Measurements from ENCODE around the gene CMTR1.

The CMTR1 gene

GRCh38 chr6:37516076-37516919, 83.3 kb downstream of the CMTR1 start:
- peak overlapping the region; percentile 75 for H3K4me3 Mint-ChIP-seq
- ATAC-seq = peak; percentile 83
- peak overlapping the region; percentile 93 for H3K27ac Mint-ChIP-seq
- peaks cover 11% of the 10 kb centered on the region for H3K36me3 Mint-ChIP-seq
- DNase-seq (ENCODE audit: low spot score in 2 of 2) = peak; percentile 56 to 89
- H3K9me3 Mint-ChIP-seq = no peaks in the 10 kb centered on the region
- peaks cover 87% of the 10 kb centered on the region for H3K4me1 Mint-ChIP-seq

- DNase-seq (ENCODE audit: low spot score in 2 of 2) (no peak), ATAC-seq (peak; percentile 15)
- Mint-ChIP-seq H3K36me3 (peaks cover 11% of the 10 kb centered on the region), H3K9me3 (no peaks in the 10 kb centered on the region), H3K4me1 (peaks cover 88% of the 10 kb centered on the region), H3K27ac (peak overlapping the region; percentile 93), H3K4me3 (peak overlapping the region; percentile 75)
Observed at GRCh38 chr6:37516920-37517405, 83.9 kb downstream of the CMTR1 start.

GRCh38 chr6:37517411-37517812, 84.4 kb downstream of the CMTR1 start:
- ATAC-seq = peak; percentile 84
- DNase-seq (ENCODE audit: low spot score in 2 of 2) = peak; percentile 45 to 83
- H3K36me3 Mint-ChIP-seq = peaks cover 11% of the 10 kb centered on the region

GRCh38 chr6:37518116-37518515, 85.1 kb downstream of the CMTR1 start:
- no peaks in the 10 kb centered on the region for H3K9me3 Mint-ChIP-seq
- ATAC-seq = no peak
- H3K36me3 Mint-ChIP-seq = peaks cover 11% of the 10 kb centered on the region
- peaks cover 90% of the 10 kb centered on the region for H3K4me1 Mint-ChIP-seq
- no peak for DNase-seq (ENCODE audit: low spot score in 2 of 2)
- peak overlapping the region; percentile 75 for H3K4me3 Mint-ChIP-seq
- H3K27ac Mint-ChIP-seq = peak overlapping the region; percentile 93

More at GRCh38 chr6:37517411-37517812, 84.4 kb downstream of the CMTR1 start:
- Mint-ChIP-seq H3K4me1 (peaks cover 92% of the 10 kb centered on the region), H3K9me3 (no peaks in the 10 kb centered on the region), H3K27ac (peak overlapping the region; percentile 93), H3K4me3 (peak overlapping the region; percentile 75)

- H3K9me3 Mint-ChIP-seq = no peaks in the 10 kb centered on the region
- H3K4me3 Mint-ChIP-seq = peak overlapping the region; percentile 75
- no peak for DNase-seq (ENCODE audit: low spot score in 2 of 2)
- H3K4me1 Mint-ChIP-seq = peaks cover 86% of the 10 kb centered on the region
- H3K36me3 Mint-ChIP-seq = peaks cover 11% of the 10 kb centered on the region
- no peak for ATAC-seq
- H3K27ac Mint-ChIP-seq = no peak overlapping the region
Observed at GRCh38 chr6:37519461-37519860, 86.4 kb downstream of the CMTR1 start.

- DNase-seq (ENCODE audit: low spot score in 2 of 2) = no peak
Observed at GRCh38 chr6:37520926-37521325, 87.9 kb downstream of the CMTR1 start.

GRCh38 chr6:37521674-37522073, 88.7 kb downstream of the CMTR1 start:
- ATAC-seq = no peak

More at GRCh38 chr6:37520926-37521325, 87.9 kb downstream of the CMTR1 start:
- no peak for ATAC-seq
- Mint-ChIP-seq H3K9me3 (no peaks in the 10 kb centered on the region), H3K4me3 (peak overlapping the region; percentile 53), H3K27ac (peak overlapping the region; percentile 85), H3K4me1 (peaks cover 86% of the 10 kb centered on the region), H3K36me3 (peaks cover 11% of the 10 kb centered on the region)

GRCh38 chr6:37522836-37523235, 89.8 kb downstream of the CMTR1 start:
- H3K27ac Mint-ChIP-seq = no peak overlapping the region
- H3K4me1 Mint-ChIP-seq = peaks cover 86% of the 10 kb centered on the region
- no peaks in the 10 kb centered on the region for H3K9me3 Mint-ChIP-seq
- no peak for ATAC-seq
- no peaks in the 10 kb centered on the region for H3K36me3 Mint-ChIP-seq
- no peak overlapping the region for H3K4me3 Mint-ChIP-seq
- DNase-seq (ENCODE audit: low spot score in 2 of 2) = no peak

More at GRCh38 chr6:37521674-37522073, 88.7 kb downstream of the CMTR1 start:
- Mint-ChIP-seq H3K27ac (peak overlapping the region; percentile 85), H3K36me3 (peaks cover 11% of the 10 kb centered on the region), H3K4me1 (peaks cover 86% of the 10 kb centered on the region), H3K4me3 (peak overlapping the region; percentile 53), H3K9me3 (no peaks in the 10 kb centered on the region)
- DNase-seq (ENCODE audit: low spot score in 2 of 2) = no peak

- Mint-ChIP-seq H3K4me1 (peaks cover 84% of the 10 kb centered on the region), H3K9me3 (no peaks in the 10 kb centered on the region), H3K4me3 (no peak overlapping the region), H3K27ac (no peak overlapping the region), H3K36me3 (no peaks in the 10 kb centered on the region)
- DNase-seq (ENCODE audit: low spot score in 2 of 2) = no peak
- ATAC-seq = no peak
Observed at GRCh38 chr6:37523412-37523811, 90.4 kb downstream of the CMTR1 start.

- no peak overlapping the region for H3K27ac Mint-ChIP-seq
- peaks cover 83% of the 10 kb centered on the region for H3K4me1 Mint-ChIP-seq
- DNase-seq (ENCODE audit: low spot score in 2 of 2) (no peak), ATAC-seq (no peak)
- no peaks in the 10 kb centered on the region for H3K36me3 Mint-ChIP-seq
- H3K9me3 Mint-ChIP-seq = no peaks in the 10 kb centered on the region
- no peak overlapping the region for H3K4me3 Mint-ChIP-seq
Observed at GRCh38 chr6:37524025-37524969, 91.3 kb downstream of the CMTR1 start.

GRCh38 chr6:37524970-37525318, 91.9 kb downstream of the CMTR1 start:
- Mint-ChIP-seq H3K4me3 (no peak overlapping the region), H3K4me1 (peaks cover 79% of the 10 kb centered on the region), H3K9me3 (no peaks in the 10 kb centered on the region), H3K27ac (peak overlapping the region; percentile 21), H3K36me3 (no peaks in the 10 kb centered on the region)
- ATAC-seq (no peak), DNase-seq (ENCODE audit: low spot score in 2 of 2) (no peak)

- ATAC-seq (no peak), DNase-seq (ENCODE audit: low spot score in 2 of 2) (no peak)
Observed at GRCh38 chr6:37525460-37526357, 92.7 kb downstream of the CMTR1 start.

GRCh38 chr6:37528541-37528940, 95.5 kb downstream of the CMTR1 start:
- Mint-ChIP-seq H3K36me3 (no peaks in the 10 kb centered on the region), H3K4me1 (peaks cover 64% of the 10 kb centered on the region), H3K9me3 (no peaks in the 10 kb centered on the region), H3K27ac (peak overlapping the region; percentile 32), H3K4me3 (no peak overlapping the region)
- DNase-seq (ENCODE audit: low spot score in 2 of 2) = no peak
- ATAC-seq = no peak

More at GRCh38 chr6:37525460-37526357, 92.7 kb downstream of the CMTR1 start:
- no peak overlapping the region for H3K4me3 Mint-ChIP-seq
- H3K27ac Mint-ChIP-seq = peak overlapping the region; percentile 21
- no peaks in the 10 kb centered on the region for H3K36me3 Mint-ChIP-seq
- H3K9me3 Mint-ChIP-seq = no peaks in the 10 kb centered on the region
- H3K4me1 Mint-ChIP-seq = peaks cover 76% of the 10 kb centered on the region

- Mint-ChIP-seq H3K9me3 (no peaks in the 10 kb centered on the region), H3K4me3 (no peak overlapping the region), H3K27ac (peak overlapping the region; percentile 65), H3K36me3 (peaks cover 10% of the 10 kb centered on the region), H3K4me1 (peaks cover 47% of the 10 kb centered on the region)
- no peak for ATAC-seq
- no peak for DNase-seq (ENCODE audit: low spot score in 2 of 2)
Observed at GRCh38 chr6:37530297-37530696, 97.3 kb downstream of the CMTR1 start.
